Stimulated activated CD8-positive, alpha-beta memory T cell treated with anti-CD3 and anti-CD28 coated beads, Interleukin-12 subunit alpha, Interleukin-12 subunit beta, amount 100 ng/mL, for 1 hour (primary cell): ENCODE data around the gene ATP2B2.

Experiments used
- DNase-seq: peaks from one replicate; pipeline ENCODE4 v3.0.0-alpha.2; 2020; ENCODE audit warnings: low read depth

The ATP2B2 gene

DNA sequence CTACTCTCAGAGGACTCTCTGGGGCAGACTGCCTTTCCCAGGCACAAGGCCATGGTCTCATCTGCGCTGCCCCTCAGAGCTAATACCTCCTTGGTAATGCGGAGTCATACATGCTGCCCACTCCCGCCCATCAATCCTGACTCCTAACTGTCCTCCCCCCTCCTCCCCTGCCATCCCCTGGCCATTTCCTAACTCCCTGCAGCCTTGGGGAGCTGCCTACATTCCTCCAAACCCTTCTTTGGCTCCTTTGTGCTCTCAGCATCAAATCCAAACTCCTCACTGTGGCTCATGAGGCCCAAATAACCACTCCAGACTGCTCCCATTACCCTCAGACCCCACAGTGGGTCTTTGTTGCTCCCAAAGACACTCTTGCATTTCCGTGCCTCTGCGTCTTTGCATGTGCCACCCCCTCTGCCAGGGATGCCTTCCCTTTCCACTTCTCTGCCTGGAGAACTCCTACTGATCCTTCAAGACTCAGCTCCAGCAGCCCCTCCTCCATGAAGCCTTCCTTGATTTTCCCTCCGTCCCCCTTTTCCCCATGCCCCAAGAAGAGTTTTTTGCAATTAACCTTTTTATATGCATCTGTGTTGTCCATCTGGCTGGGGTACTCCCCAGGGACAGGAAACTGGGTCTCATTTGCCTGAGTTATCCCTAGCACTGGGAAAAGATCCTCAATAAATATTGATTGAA, 5.5 kb upstream of the ATP2B2 start:
- DNase-seq = no peak

- DNase-seq = no peak
Measured at GRCh38 chr3:10510086-10510742, 4.8 kb upstream of the ATP2B2 start.

- no peak for DNase-seq
Measured at GRCh38 chr3:10509325-10509724, 3.9 kb upstream of the ATP2B2 start.

DNA sequence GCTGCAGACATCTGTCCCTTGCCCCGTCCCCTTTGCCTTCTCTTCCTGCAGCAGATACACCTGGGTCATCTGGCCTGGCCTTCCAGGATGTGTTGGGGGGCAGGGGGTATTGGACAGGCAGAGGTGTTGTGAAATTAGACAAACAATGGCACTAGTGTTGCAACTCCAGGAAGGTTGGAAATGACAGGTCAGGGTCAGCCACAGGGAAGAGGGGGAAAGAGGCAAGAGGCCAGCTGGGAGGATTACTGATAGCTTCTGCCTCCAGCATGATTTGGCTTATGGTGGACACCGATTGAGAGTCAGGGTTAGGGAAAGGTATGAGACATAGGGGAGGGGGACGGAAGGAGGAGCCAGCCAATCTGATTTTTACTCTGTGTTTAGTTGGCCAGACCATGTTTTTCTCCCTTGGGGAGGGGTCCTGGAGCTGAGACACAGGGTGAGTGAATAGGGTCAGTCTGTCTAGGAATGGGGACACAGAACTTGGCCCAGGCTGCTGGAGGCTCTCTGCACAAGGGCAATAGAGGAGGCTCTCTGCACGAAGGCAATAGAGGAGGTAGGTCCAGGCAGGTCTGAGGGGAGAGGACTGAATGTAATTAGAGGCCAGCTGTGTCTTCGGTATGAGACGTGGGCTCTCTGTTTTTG, 3.4 kb upstream of the ATP2B2 start:
- DNase-seq = no peak

- no peak for DNase-seq
Measured at GRCh38 chr3:10508235-10508618, 2.8 kb upstream of the ATP2B2 start.

DNA sequence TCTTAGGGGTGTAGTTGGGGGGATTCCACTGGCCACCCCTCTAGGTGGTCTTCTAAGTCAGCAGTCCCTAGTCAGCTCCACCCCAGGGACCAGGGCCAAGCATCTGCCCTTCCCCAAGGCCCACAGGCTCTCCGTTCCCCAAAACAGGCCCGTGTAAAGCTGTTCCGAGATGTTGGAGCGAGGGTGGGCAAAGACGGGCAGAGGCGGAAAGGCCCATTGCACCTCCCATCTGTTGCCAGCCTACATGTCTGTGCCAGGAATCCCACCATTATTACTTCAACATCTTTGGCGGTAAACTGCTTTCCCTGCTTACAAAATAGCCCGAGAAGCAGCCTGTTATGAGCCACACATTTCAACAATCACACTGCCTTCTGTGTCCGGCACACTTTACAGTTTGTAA, 1.9 kb upstream of the ATP2B2 start:
- DNase-seq = no peak

DNA sequence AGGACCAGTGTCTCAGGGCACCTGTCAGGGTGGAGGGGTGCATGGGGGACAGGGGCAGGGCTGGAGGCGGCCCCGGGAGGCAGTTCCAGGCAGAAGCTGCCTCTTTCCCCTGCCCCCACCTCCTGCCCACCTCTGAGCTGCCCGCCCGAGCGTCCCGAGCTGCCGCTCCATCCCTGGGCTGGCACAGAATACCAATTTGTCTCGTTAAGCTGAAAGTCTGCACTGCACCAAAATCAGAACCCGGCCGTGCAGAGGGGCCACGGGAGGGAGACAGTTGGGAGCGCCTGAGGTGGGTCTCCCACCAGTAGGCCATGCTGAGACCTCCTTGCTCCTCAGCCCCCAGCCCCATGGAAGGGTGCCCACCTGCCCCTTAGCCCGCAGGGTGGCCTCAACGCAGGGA, 1.3 kb upstream of the ATP2B2 start:
- no peak for DNase-seq

- no peak for DNase-seq
Measured at GRCh38 chr3:10505791-10506585, 602 bp upstream of the ATP2B2 start.

GRCh38 chr3:10504171-10505049, 976 bp downstream of the ATP2B2 start:
- DNase-seq = no peak

DNA sequence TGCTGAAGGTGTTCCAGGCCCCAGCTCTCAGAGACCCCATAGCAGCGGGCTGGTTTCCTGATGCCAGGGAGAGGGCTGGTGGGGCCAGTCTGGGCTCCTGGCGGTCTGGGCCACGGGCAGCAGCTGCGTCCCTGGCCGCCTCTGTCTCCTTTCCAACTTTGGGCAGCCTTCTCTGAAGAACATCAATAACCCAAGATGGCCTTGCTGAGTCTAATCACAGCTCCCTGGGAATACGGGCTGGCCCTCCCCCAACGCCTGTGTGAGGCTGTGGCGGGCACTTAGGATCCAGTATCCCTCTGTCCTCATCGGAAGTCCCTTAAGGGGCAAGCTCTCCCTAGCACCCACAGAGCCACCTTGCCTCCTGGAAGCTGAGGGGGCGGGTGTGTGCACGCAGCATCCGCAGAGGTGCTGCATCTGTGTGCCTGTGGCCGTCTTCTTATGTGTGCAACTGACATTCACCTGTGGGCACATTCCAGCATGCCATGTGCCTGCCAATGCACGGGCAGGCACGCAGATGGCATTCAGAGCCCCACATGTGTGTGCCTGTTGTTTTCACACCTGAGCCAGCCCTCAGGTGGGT, 2.1 kb downstream of the ATP2B2 start:
- no peak for DNase-seq

GRCh38 chr3:10502185-10502880, 3.1 kb downstream of the ATP2B2 start:
- no peak for DNase-seq

DNA sequence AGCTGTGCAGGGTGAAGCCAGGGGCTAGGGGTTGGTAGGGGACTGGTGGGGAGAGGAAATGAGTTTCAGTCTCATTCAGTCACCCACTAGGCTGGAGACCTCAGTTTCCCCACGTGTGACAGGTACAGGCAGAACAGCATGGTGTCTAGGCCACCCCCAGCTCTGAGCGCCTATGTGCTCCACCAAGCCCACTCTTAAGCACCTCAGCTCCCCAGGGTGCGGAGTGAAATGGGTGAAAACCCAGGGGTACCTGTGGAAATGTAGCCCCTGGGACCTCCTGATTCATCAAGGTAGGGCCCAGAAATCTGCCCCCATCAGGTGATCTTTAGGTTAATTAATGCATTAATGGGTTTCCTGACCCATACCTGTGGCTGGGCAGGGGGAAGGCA, 3.7 kb downstream of the ATP2B2 start:
- no peak for DNase-seq

GRCh38 chr3:10500717-10501663, 4.4 kb downstream of the ATP2B2 start:
- DNase-seq = no peak

- DNase-seq = no peak
Measured at GRCh38 chr3:10498271-10498670, 7.1 kb downstream of the ATP2B2 start.

DNA sequence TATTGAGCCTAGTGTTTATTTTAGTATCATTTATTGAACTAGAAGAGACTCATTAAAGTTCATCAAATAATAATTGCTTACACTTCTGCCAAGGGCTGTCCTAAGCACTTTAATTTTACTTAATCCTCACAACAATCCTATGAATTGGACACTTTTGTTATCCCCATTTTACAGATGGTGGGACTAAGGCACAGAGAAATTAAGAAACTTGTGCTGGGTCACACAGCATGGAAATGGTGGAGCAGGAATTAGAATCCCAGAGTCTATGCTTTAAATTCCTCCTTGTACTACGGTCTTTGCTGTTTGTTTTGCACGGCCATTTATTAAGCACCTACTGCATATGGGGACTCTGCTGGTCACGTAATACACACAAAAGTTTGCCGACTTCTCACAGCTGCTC, 7.9 kb downstream of the ATP2B2 start:
- DNase-seq = no peak

- DNase-seq = no peak
Measured at GRCh38 chr3:10496121-10496863, 9.1 kb downstream of the ATP2B2 start.

DNA sequence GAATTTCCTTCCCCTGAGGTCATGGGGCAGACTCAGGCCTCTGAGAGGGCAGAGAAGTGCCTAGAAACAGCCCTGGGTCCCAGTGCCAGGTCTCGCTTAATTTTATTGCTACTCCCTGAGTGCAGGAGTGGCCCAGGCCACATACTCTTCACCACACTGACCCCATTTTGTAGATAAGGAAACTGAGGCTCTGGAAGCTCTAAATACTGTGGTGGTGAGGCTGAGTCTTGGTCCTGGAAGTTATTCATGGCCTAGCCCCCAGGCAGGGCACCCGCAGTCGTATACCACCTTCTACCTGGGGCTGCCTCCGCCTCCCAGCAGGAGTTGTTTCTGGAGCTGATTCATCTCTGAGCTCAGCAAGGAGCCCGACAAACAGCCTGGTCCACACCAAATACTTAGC, 9.8 kb downstream of the ATP2B2 start:
- DNase-seq = no peak

DNA sequence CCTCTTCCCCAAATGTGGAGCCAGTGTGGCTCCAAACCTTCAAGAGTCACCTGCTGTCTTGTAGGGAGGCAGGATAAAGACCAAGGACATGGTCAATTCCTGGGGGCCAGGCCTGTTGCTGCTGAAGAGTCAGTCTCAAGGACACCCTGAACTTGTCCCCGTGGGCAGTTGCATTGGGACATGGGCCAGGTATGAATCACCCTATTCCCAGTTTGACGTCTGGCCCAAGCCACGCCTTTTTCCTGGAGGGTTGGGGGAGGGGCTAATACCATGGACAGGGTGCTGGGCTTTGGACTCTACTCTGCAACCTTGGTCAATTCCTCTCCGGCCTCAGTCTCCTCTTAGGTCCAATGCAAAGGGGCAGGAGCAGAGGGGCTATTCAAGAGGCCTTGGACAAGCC, 10.4 kb downstream of the ATP2B2 start:
- DNase-seq = no peak

- DNase-seq = no peak
Measured at GRCh38 chr3:10494180-10494579, 11.2 kb downstream of the ATP2B2 start.
